Natural killer cell treated with Interleukin-12 subunit alpha and Interleukin-12 subunit beta and Interleukin-15 and Interleukin-18, amount 100 ng/mL, for 72 hours (primary cell): Measurements from ENCODE around the gene TRMT44. TPM values are rescaled to one million over a fixed set of nuclear protein-coding genes. Genes with fewer than 3 reads are reported as not detected.
"Not testable (repeated sequence)": the region's sequence is repeated elsewhere in the genome, so short reads cannot be mapped to it uniquely, and the experiment has no call there.

Source experiments
- ATAC-seq, 2 donors: fragments of 150-1000 bp; cut with Tn5 transposase in 1 of 2; sonication (Bioruptor Pico), chemical (Tn5 transposase) in 1 of 2; 2 replicates each; pipeline ENCODE4 v1.10.0; 2021
- DNase-seq: peaks from one replicate; pipeline ENCODE4 v3.0.0; 2022; ENCODE audit warnings: low spot score
- H3K27ac Mint-ChIP-seq, 2 donors: 1 replicate in 1 of 2; 2 replicates in 1 of 2; pipeline ENCODE4 v1.8.0; 2022; ENCODE audit warnings: mixed read lengths in 2 of 2, mild to moderate bottlenecking in 1 of 2, moderate library complexity in 1 of 2
- H3K27me3 Mint-ChIP-seq, 2 donors: 1 replicate in 1 of 2; 2 replicates in 1 of 2; pipeline ENCODE4 v1.8.0; 2022; ENCODE audit warnings: mixed read lengths in 2 of 2
- H3K36me3 Mint-ChIP-seq: one replicate; pipeline ENCODE4 v1.8.0; 2022; ENCODE audit warnings: mixed read lengths
- H3K4me1 Mint-ChIP-seq, 2 donors: 1 replicate in 1 of 2; 2 replicates in 1 of 2; pipeline ENCODE4 v1.8.0; 2022; ENCODE audit warnings: low read depth in 2 of 2, mixed read lengths in 2 of 2, mild to moderate bottlenecking in 1 of 2
- H3K4me3 Mint-ChIP-seq: one replicate; pipeline ENCODE4 v1.8.0; 2022; ENCODE audit warnings: mixed read lengths
- H3K9me3 Mint-ChIP-seq: 2 replicates; pipeline ENCODE4 v1.8.0; 2022; ENCODE audit warnings: mixed read lengths
- total RNA-seq, 2 donors: library from RNA; stranded (reverse); gene quantifications; one replicate each; pipeline ENCODE4 v1.2.3, GENCODE V29; 2022

The TRMT44 gene
- total RNA-seq, 2 donors from 2014 or later = 23.8 to 57.1 TPM

DNA sequence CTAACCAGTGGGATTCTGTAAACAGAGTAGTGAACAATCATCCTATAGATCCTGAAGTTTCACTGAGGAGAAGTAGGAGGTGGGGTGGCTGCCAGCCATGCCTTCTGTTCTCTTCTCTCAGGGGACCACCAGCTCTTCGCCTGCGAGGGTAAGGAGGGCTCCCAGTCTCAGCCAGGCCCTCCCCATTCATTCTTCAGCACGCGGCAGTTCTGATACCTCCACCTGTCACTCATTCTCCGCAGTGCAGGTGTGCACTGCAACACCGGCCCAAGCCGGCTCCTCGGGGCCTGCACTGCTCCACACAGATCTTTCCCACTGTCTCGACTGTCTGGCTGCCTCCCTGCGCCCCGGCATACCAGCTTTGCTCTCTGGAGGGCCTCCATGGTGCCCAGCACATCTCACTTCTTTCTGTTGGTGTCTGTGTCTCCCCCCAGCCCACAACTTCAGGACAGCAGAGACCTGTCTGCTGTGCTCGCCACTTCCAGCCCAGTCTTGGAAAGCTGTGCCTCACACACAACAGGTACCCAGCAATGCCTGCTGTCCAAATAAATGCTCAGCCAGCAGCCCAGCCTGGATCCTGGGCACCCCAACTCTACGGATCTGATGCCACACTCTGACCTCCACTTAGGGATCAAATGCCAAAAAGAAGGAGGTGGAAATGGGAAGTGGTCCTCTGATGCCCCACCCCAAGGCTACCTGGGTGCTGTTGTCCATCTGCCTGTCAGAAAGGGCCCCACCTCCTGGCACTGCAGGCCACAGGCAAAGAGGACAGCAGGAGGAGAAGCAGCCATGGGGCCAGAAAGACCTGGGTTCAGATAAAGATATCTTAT is 29.0 kb upstream of the TRMT44 start:
- H3K4me1 Mint-ChIP-seq = peaks cover 32 to 36% of the 10 kb centered on the region in 2 donors
- H3K9me3 Mint-ChIP-seq = no peaks in the 10 kb centered on the region
- H3K27ac Mint-ChIP-seq = no peak overlapping the region
- no peaks in the 10 kb centered on the region for H3K27me3 Mint-ChIP-seq
- DNase-seq (peak; percentile 49), ATAC-seq (no peak)
- H3K4me3 Mint-ChIP-seq = no peak overlapping the region
- peaks cover 12% of the 10 kb centered on the region for H3K36me3 Mint-ChIP-seq

DNA sequence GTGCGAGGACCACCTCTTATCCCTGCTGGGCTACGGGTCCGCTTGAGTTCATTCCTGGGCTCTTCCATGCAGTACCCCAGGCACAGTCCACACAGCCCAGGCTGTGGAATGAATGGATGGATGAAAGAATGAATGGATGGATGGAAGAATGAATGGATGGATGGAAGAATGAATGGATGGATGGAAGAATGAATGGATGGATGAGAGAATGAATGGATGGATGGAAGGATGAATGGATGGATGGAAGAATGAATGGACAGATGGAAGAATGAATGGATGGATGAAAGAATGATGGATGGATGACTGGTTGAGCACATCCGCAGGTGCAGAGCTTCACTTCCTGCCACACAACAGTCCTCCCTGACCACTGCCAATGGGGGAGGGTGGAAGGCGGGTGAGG is 28.3 kb upstream of the TRMT44 start:
- ATAC-seq (no peak), DNase-seq (peak; percentile 34)
- Mint-ChIP-seq H3K4me1 (peaks cover 32 to 36% of the 10 kb centered on the region in 2 donors), H3K9me3 (no peaks in the 10 kb centered on the region), H3K36me3 (peaks cover 12% of the 10 kb centered on the region), H3K27me3 (no peaks in the 10 kb centered on the region), H3K4me3 (peak overlapping the region; percentile 34), H3K27ac (no peak overlapping the region)

DNA sequence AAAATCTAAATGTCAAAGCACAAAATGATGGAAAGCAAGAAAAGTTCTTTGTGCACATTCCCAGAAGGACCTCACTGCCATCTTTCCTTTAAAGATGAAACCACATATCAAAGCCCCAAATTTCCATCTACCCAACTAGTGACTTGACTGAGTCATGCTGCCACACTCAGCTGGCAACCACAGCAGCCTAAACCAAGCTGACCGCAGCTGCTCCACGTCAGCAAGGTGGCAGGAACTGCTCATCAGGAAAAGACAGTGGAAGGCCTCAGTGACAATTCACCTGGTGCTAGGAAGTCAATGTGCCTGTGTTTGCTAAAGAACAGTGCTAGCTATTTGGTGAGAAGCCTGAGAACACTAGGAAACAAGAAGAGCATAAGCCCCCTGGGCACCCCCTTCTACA is 26.2 kb upstream of the TRMT44 start:
- H3K4me1 Mint-ChIP-seq = peaks cover 33 to 42% of the 10 kb centered on the region in 2 donors
- ATAC-seq (no peak), DNase-seq (peak; percentile 53)
- H3K4me3 Mint-ChIP-seq = peak overlapping the region; percentile 21
- H3K27ac Mint-ChIP-seq = peak overlapping the region; percentile 48 to 53
- H3K9me3 Mint-ChIP-seq = no peaks in the 10 kb centered on the region
- no peaks in the 10 kb centered on the region for H3K27me3 Mint-ChIP-seq
- H3K36me3 Mint-ChIP-seq = peaks cover 12% of the 10 kb centered on the region

DNA sequence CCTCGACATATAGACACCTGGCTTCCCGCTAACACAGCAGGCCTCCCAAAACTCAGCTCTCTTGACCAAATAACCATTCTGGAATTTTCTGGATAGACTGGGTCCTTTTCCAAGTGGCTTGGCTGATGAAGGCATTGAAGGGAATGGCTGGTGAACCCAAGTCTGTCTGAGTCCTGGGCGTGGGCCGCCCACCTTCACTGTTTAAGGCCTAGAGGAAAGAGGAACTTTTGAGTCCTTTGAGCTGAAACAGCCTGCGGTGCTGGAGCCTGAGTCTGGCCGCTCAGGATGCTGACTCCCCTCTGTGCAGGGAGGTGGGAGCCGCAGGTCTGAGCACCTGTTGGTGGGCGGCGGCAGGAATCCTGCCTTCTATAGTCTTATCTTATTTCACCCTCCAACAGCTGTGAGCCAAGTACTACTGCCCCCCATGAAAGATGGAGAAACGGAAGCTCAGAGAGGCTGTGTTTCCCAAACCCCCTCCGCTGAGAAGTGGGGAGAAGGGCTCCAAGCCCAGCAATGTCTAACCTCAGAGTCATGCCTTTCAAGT is 23.4 kb upstream of the TRMT44 start:
- peaks cover 10% of the 10 kb centered on the region for H3K36me3 Mint-ChIP-seq
- DNase-seq (peak; percentile 20), ATAC-seq (no peak)
- H3K4me1 Mint-ChIP-seq = peaks cover 29 to 43% of the 10 kb centered on the region in 2 donors
- peak overlapping the region; percentile 8 to 9 for H3K27ac Mint-ChIP-seq
- no peak overlapping the region for H3K4me3 Mint-ChIP-seq
- no peaks in the 10 kb centered on the region for H3K9me3 Mint-ChIP-seq
- H3K27me3 Mint-ChIP-seq = no peaks in the 10 kb centered on the region

DNA sequence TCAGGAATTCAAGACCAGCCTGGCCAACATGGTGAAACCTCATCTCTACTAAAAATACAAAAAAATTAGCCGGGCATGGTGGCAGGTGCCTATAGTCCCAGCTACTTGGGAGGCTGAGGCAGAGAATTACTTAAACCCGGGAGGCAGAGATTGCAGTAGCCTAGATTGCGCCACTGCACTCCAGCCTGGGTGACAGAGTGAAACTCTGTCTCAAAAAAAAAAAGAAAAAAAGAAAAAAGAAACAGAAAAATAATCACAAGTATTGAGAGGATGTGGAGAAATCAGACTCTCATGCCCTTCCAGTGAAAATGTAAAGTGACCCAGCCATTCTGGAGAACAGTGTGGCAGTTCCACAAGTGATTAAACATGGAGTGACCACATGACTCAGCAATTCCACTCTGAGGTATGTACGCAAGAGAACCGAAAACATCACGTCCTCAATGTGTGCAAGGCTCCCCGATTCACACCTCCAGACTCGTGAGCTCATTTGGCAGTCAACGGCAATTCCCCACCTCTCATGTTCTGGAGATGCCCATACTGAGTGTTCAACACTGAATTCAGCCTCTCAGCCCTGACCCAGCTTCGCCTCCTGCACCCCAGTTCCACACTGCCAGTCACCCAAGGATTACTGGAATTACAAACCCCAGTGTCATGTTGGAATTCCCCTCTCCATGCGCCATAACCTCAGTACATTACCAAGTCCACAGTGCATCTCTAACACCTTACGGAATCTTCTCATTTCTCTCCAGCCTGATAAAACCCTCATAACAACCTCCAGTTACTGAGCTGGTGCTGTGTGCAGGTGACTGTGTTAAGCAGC is 21.1 kb upstream of the TRMT44 start:
- peaks cover 19 to 33% of the 10 kb centered on the region in 2 donors for H3K4me1 Mint-ChIP-seq
- H3K27ac Mint-ChIP-seq = peak overlapping the region; percentile 76 to 83
- no peaks in the 10 kb centered on the region for H3K27me3 Mint-ChIP-seq
- ATAC-seq (peak; percentile 94 to 98), DNase-seq (peak; percentile 72)
- H3K9me3 Mint-ChIP-seq = no peaks in the 10 kb centered on the region
- peak overlapping the region; percentile 39 for H3K4me3 Mint-ChIP-seq
- H3K36me3 Mint-ChIP-seq = peaks cover 2% of the 10 kb centered on the region

DNA sequence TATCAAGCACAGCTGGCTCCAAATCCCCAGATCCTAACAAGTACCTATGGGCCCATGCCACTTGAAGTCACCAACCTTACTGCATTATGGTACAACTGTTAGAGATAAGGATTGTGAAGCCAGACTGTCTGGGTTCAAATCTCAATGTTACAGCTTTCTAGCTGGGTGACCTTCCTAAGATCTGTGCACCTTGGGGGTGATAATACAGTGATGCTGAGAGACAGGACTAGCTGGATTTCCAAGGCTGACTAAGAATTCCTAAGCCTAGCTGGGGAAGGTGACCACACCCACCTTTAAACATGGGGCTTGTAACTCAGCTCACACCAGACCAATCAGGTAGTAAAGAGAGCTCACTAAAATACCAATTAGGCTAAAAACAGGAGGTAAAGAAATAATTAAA is 20.4 kb upstream of the TRMT44 start:
- ATAC-seq, H3K27me3 Mint-ChIP-seq, H3K9me3 Mint-ChIP-seq, H3K36me3 Mint-ChIP-seq: not testable (repeated sequence)
- peaks cover 13 to 26% of the 10 kb centered on the region in 2 donors for H3K4me1 Mint-ChIP-seq
- H3K27ac Mint-ChIP-seq = peak overlapping the region; percentile 76 to 83
- H3K4me3 Mint-ChIP-seq = peak overlapping the region; percentile 39
- DNase-seq = peak; percentile 8

DNA sequence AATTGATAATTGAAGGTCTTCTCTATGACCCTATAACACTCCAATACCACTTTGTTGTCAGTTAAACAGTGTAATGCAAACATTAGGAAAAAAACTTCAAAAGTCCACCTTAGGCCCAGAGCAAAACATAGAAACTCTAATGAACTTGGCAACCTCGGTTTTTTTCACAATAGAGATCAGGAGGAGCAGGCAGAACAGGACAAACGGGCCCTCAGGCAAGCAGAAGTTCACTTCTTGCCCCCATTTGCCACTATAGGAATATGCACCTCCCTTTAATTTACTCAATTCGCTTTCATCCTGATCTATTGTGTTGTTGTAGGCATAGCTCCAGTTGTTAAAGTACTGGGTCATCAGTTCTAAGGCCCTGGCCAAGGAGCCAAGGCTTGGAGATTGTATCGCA is 18.2 kb upstream of the TRMT44 start:
- Mint-ChIP-seq H3K9me3 (no peaks in the 10 kb centered on the region), H3K27ac (no peak overlapping the region), H3K36me3 (no peaks in the 10 kb centered on the region), H3K4me3 (no peak overlapping the region), H3K27me3 (no peaks in the 10 kb centered on the region), H3K4me1 (peaks cover 19 to 39% of the 10 kb centered on the region in 2 donors)
- DNase-seq (no peak), ATAC-seq (no peak)

DNA sequence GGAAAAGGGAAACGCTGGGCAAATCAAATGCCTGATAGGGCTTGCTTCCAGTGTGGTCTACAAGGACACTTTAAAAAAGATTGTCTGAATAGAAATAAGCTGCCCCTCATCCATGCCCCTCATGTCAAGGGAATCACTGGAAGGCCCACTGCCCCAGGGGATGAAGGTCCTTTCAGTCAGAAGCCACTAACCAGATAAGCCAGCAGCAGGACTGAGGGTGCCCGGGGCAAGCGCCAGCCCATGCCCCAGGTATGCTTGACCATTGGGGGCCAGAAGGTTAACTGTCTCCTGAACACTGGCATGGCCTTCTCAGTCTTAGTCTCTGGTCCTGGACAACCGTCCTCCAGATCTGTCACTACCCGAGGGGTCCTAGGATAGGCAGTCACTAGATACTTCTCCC is 17.8 kb upstream of the TRMT44 start:
- no peak overlapping the region for H3K4me3 Mint-ChIP-seq
- H3K36me3 Mint-ChIP-seq = no peaks in the 10 kb centered on the region
- DNase-seq = peak; percentile 18
- ATAC-seq = no peak
- H3K27me3 Mint-ChIP-seq = no peaks in the 10 kb centered on the region
- H3K27ac Mint-ChIP-seq = no peak overlapping the region
- no peaks in the 10 kb centered on the region for H3K9me3 Mint-ChIP-seq
- peaks cover 17 to 38% of the 10 kb centered on the region in 2 donors for H3K4me1 Mint-ChIP-seq

- DNase-seq = peak; percentile 48
- Mint-ChIP-seq H3K27ac (no peak overlapping the region), H3K4me1 (peaks cover 23 to 27% of the 10 kb centered on the region in 2 donors), H3K9me3 (no peaks in the 10 kb centered on the region), H3K36me3 (no peaks in the 10 kb centered on the region), H3K27me3 (no peaks in the 10 kb centered on the region), H3K4me3 (peak overlapping the region; percentile 94)
- no peak for ATAC-seq
Observed at GRCh38 chr4:8427262-8427661, 13.3 kb upstream of the TRMT44 start.

GRCh38 chr4:8427761-8428287 is 12.8 kb upstream of the TRMT44 start:
- Mint-ChIP-seq H3K27ac (peak overlapping the region; percentile 77 to 87), H3K4me3 (peak overlapping the region; percentile 94), H3K36me3 (no peaks in the 10 kb centered on the region), H3K4me1 (peaks cover 23 to 27% of the 10 kb centered on the region in 2 donors), H3K27me3 (no peaks in the 10 kb centered on the region), H3K9me3 (no peaks in the 10 kb centered on the region)
- ATAC-seq = peak; percentile 34 to 45
- peak; percentile 60 for DNase-seq

GRCh38 chr4:8428288-8429097 is 12.1 kb upstream of the TRMT44 start:
- Mint-ChIP-seq H3K9me3 (no peaks in the 10 kb centered on the region), H3K4me1 (peaks cover 26 to 27% of the 10 kb centered on the region in 2 donors), H3K27me3 (no peaks in the 10 kb centered on the region), H3K27ac (peak overlapping the region; percentile 77 to 87), H3K36me3 (no peaks in the 10 kb centered on the region), H3K4me3 (peak overlapping the region; percentile 94)
- peak; percentile 90 for DNase-seq
- ATAC-seq = peak; percentile 99

GRCh38 chr4:8431553-8431952 is 9.0 kb upstream of the TRMT44 start:
- no peak overlapping the region for H3K4me3 Mint-ChIP-seq
- no peaks in the 10 kb centered on the region for H3K36me3 Mint-ChIP-seq
- DNase-seq (peak; percentile 51), ATAC-seq (no peak)
- H3K27ac Mint-ChIP-seq = no peak overlapping the region
- H3K27me3 Mint-ChIP-seq = no peaks in the 10 kb centered on the region
- peaks cover 37 to 41% of the 10 kb centered on the region in 2 donors for H3K4me1 Mint-ChIP-seq
- no peaks in the 10 kb centered on the region for H3K9me3 Mint-ChIP-seq

DNA sequence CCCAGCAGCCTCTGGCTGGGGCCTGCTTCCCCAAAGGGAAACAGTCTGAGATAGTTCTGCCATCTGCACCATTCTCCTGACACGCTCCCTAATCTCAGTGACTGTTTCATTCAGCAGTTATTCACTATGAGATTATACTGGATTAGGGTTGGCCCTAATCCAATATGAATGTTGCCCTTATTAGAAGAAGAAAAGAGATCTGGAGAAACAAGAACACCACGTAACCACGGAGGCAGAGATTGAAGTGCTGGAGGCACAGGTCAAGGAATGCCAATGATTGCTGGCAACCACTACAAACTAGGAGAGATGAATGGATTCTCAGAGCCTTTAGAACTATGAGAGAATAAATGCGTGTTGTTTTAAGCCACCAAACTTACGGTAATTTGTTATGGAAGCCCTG is 7.4 kb upstream of the TRMT44 start:
- H3K27ac Mint-ChIP-seq = no peak overlapping the region
- peaks cover 38 to 39% of the 10 kb centered on the region in 2 donors for H3K4me1 Mint-ChIP-seq
- H3K27me3 Mint-ChIP-seq = no peaks in the 10 kb centered on the region
- ATAC-seq (no peak), DNase-seq (no peak)
- H3K9me3 Mint-ChIP-seq = no peaks in the 10 kb centered on the region
- no peak overlapping the region for H3K4me3 Mint-ChIP-seq
- H3K36me3 Mint-ChIP-seq = no peaks in the 10 kb centered on the region
